GM19463 (cell line): ENCODE data around the gene GBA2.

Source experiments
- ATAC-seq: cut with Tn5 transposase; IDR thresholded peaks from one replicate; pipeline ENCODE4 v1.9.1; 2021; ENCODE audit warnings: mild to moderate bottlenecking, moderate library complexity; ENCODE audit not compliant: unreplicated experiment

GBA2 gene

DNA sequence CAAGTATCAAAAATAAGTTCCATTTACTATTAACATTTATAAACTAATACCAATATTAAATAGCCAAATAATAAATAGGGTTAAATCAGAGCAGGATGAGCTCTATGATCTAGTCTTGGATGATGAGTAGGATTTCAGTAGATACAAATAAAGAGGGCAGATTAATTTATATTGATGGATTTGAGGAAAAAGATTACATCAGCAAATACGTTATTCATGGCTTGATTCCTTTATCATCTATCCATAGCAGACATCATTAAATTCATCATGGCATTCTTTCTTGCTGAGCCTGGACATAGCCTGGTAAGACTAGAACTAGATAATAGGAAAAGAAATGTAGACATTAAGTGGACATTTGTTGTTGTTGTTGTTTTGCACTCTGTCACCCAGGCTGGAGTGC is 18.4 kb upstream of the GBA2 start:
- no peak for ATAC-seq

DNA sequence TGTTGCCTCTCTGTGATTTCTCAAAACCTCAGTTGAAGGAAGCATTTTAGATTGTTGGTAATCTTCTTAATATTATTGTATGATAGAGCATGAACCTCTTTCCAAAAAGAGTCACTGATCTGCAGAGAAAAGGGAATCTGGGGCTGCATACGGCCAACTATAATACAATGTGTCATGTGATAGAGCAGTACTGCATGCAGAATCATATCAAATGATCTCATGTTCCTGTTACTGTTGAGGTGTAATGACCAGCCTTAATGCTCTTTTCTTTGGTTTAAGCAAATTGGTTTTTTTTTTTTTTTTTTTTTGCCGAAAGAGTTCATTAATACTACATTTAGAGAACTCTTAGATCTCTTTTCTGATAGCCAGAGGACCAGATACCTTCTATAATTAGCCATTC is 18.0 kb upstream of the GBA2 start:
- ATAC-seq: no peak

DNA sequence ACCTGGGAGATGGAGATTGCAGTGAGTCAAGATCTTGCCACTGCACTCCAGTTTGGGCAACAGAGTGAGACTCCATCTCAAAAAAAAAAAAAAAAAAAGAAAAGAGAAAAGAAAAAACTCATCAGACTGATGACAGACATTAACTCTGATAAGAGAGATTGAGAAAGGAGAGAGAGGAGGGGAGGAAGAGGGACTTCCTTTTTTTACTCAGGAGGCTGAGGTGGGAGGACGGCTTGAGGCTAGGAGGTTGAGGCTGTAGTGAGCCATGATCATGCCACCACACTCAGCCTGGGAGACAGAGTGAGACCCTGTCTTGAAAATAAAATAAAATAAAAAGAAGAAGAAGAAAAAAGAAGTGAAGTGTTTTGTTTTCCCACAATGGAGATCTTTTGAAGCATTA is 14.8 kb upstream of the GBA2 start:
- ATAC-seq: no peak

DNA sequence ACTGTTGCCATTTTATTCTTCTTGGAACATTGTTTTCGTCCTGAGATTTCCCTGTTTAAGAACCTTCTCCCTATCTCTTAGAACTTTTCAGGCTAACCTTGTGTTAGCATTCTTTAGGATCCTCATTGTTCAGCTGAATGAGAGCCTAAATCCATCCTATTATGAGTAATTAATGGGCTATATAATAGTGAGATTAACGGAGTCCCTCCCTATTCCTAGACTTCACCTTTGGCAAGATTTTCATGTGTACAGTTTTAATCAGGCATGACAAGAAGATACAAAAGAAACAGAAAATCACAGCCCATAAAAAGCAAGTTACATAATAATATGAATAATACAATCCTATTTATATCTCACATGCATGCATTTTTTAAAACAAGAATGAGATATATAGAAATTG is 14.2 kb upstream of the GBA2 start:
- no peak for ATAC-seq

DNA sequence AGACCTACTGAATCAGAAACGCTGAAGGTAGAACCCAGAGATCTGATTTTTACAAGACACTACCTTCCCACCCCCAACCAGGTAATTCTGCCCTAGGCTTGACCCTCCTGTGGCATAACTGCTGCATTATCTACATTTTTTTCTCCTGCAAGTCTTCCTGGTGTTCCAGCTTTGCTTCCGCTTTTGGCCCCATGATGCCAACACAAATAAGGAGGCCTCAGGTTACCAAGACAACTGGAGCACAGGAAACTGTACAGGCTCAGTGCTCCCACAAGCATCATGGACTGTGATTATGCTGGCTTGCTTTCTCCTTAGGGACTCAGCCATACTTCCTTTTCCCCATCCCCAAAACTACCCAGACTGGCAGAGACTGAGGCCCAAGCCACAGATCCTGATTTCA is 11.6 kb upstream of the GBA2 start:
- ATAC-seq: no peak

DNA sequence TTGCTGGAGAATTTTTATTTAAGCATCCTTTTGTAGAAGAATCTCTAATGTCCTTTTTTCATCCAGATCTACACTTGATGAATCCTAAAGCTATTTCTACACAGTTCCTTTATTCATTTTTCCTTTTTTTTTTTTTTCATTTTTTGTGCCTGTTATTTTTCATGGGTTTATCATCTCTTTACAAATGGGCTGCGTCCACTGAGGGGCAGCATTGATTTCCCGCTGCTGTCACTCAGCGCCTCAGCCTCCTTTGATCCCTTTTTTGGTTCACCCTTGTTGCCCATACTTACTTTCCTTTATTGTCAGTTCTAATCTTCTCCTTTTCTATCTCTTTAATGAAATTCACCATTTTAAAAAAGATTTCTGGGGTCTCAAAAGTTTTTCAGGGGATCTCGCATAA is 10.8 kb upstream of the GBA2 start:
- ATAC-seq: no peak

DNA sequence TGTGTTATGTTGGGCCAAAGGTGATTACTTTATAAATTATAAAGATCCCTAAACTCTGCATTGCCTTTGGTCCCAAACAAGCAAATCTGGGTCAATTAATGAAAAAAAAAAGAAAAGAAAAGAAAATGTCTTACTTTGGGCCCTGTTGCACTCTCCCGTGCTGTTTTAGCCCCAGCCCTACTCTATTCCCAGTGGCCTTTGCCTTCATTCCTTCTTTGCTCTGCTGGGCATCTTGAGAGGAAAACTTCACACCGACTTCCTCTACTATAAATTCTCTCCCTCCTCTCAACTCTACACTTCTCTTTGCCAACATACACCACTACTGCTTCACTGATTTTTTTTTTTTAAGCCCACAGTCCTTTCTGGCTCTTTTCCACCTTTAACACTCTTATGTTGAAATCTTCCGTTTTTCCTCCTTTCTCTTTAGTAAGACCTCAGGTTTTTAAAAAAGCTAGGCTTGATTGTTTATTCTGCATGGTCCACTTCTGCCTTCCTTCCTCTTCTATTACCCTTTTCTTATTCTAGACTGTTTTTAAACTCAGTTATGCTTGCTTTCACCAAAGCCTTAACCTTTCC is 9.5 kb upstream of the GBA2 start:
- no peak for ATAC-seq

DNA sequence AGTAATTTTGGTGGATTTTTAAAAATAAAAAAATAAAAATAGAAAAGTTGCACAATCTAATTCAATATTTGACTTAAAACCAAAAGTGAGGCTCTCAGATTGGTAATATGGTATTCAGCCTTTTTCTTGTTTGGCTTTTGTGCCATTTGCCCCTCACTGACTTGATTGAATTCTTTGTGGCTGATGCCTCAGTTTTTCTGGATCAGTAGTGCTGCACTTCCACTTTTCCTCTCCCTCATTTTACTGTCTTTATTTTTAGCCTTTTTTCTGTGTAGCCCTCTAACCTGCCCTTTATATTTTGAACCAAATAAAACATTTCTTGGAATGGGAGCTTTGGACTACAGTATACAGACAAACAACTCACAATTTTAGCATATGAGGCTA is 8.9 kb upstream of the GBA2 start:
- no peak for ATAC-seq

DNA sequence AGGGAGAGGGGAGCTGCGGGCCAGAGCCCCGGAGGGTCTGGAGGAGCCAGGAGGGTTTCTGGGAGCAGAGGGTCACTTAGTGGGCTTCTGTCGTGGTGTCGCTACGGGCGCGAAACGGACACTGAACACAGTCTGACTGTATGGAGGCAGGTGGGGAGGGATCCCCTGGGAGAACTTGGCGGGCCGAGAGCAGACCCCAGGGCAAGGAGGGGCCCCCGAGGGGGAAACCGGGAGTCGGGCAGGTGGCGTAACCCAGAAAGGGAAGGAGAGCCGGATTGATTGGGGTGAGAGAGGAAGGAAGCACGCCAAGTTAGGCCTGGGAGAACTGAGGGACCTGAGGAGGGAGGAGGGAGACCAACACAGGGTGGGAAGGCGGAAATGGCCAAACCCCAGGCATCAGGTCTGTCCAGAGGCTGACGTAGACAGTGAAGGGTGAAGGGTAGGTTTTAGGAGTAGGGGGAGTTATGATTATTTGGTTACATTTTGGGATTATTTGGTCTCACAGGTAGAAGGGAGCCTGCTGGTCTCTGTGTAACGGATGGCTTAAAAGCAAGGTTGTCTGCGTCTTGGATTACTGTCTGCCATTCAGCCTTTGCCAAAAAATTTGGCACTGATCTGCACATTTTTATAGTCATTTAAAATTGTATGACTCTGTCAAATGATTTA is 8.3 kb upstream of the GBA2 start:
- ATAC-seq: peak; percentile 43

DNA sequence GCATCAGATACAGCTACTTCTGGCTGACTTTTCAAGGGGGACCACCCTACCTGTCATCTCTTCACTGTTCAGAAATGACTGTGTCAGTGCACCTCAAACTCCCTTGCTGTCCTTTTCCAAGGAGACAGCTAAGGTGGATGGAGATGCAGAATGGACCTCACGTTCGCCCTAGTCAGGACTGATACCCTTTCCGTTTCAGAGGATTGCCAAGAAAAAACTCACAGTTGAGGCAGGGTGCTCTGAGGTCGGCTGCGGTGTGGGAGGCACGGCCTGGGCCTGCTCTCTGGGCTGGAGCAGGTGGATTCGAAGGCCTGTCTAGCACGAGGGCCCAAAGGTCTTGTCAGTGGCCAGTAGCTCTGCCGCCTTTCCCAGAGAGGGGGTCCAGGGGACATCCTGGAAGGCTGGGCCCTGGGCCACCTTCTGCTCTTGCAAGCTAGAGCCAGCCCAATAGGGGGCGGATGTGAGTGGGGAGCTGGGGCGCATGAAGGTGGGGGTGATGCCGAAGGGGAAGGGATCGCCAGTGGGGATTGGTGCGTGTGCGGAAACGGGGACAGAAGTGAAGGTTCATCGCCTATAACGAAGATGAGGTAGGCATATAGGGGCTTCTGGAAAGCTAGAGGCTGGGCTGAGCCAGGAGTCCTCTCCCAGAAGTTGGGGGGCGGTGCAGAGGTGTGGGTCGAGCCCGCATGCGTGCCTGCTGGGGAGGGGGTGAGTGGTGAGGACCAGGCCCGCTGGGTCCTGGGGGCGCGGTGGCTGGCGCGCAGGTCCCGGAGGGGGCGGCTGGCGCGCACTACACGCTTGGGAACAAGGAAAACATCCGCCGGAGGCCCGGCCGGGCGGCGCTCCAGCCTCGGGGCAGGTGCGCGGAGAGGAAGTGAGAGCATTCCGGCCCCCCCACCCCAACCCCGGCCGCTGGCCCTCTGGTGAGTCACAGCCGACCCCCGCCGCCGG is 7.5 kb upstream of the GBA2 start:
- peak; percentile 60 for ATAC-seq

DNA sequence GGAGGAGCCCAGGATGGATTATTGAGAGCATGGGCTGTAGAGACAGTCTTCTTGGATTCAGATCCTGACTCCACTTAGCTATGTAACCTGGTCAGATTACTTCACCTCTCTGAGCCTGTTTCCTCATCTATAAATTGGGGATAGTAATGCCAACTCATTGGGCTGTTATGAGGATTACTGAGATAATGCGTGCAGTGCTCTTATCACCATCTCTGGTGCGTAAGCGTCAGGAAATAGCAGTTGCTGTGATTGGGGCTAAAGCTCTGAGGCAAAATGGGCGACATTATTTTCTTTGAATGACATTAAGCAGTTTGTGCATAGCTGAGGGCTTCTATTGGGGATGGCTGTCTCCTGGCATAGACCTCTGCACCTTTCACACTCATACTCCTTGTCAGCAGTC is 6.0 kb upstream of the GBA2 start:
- no peak for ATAC-seq

DNA sequence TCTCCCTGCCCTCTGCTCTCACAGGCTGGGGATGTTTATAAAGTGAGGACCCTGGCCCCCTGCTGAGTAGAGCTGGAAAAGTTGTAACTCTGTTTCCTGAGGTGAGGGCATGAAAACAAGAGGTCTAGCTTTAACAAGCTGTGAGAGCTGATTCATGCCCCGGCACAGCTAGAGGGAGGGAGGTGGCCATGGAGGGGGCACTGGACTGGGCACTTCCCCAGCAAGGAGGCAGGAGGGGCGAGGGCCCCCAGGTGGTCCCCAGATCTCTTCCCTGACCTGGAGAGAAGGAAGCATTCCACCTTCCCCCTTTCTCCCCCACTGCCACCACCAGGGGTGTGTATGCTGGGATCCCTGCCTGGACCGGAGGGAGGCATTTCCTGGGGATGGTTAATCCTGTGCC is 5.2 kb upstream of the GBA2 start, which contains the start of gene MSMP:
Gene MSMP (minus strand): TSS at position 13 of the 400 bp plus-strand sequence. CDS start 147 bp downstream, outside the sequence.
- no peak for ATAC-seq

DNA sequence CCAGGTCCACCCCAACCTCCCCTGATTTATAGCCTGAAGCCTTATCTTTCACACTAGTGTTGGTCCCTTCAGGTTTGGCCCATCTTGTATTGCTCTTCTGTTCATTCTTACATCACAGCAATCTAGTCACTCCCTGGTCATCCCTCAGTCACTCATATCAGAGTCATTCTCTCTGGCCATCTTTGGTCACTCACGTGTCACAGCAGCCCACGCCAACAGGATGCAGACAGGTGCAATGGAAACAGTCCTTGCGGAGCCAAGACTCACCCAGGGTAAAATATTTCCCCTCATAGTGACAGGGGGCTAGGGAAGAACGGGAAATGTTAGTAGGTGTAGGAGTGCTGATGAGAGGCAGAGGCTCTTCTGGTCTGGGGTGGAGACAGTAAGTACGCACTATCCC is 4.4 kb upstream of the GBA2 start:
- no peak for ATAC-seq

DNA sequence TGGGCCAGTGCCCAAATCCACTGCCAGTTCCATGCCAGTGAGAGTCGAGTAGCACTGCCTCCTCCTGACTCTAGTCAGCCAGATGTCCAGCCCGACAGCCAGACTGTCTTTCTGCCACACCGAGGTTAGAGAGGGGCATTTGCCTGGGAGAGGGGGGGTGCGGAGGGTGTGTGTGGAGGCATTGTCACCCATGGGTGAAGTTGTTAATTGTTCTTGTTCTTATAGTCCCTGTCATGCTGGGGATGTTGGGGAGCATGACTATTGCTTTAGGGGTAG is 1.2 kb upstream of the GBA2 start:
- no peak for ATAC-seq

DNA sequence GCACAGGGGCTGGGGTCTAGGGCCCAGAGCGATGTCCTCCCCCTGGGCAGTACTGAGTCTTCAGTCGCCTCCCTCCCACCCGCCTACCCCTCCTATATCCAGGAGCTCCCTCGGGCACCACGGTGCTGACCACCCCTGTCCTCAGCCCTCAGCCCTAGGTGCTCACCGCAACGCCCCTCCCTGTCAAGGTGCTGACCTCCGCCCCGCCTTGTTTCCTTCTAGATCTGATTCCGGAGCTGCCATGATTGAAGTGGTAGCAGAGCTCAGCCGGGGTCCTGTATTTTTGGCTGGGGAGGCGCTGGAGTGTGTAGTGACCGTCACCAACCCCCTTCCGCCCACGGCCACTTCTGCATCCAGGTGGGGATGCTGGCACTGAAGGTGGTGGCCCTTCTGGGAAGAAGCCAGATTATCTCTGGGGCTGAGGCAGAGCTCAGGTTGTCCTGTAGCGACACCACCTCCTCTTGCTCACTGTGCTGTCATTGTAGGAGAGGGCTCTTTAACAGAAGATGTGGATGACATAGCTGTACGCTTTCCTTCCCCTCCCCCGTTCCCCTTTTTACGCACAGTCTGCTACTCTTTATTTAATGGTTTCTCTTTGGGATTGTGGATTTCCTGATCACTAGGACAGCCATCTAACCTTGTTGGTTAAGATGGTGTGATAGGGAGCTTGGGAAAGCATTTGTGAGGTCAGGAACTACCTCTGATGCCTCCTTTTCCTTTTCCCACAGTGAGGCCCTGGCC is 657 bp upstream of the GBA2 start:
- peak; percentile 15 for ATAC-seq

DNA sequence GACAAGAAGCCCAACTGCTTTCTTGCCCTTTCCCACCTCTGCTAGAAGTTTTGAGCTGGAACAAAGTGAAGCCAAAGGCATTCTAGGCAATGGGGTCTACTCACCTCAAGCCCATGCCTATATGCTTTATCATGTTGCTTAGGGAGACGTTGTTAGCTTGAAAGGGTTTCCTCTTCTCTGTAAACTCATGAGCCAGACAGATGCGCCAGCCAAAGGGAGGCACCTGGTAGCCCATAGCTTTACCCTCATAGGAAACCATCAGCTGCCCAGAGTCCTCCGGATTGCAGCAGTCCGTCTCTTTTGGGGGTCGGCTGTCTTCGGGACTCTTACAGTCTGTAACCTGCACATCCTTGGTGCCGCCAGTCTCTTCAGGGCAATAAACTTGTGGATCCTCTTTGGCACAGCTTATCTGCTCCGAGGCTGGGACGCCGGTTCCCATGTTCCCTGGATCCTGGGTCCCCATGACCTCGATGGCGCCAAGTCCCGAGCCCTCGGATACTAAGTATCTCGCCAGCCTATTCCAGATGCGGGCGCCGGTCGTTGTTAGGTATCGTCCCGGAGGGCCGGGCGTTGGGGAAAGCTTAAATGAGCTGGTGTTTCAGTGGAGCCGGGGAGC is 678 bp downstream of the GBA2 start:
- no peak for ATAC-seq

DNA sequence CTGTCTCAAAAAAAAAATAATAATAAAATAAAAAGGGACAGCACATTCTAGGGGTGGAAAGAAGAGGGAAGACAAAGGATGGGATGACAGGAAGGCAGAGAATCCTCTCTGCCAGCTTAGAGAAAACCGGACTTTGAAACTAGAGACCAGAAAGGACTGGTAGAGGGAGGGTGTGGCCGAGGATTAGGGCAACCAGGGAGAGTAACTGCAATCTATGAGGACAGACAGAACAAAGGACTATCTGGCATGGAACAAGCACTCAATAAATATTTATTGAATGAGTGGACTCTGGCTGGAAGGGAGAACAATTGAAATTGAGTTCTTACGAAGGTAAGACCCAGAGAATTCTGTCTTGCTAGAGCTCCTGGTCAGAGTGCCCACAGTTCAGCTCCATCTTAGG is 2.4 kb downstream of the GBA2 start:
- ATAC-seq: no peak

DNA sequence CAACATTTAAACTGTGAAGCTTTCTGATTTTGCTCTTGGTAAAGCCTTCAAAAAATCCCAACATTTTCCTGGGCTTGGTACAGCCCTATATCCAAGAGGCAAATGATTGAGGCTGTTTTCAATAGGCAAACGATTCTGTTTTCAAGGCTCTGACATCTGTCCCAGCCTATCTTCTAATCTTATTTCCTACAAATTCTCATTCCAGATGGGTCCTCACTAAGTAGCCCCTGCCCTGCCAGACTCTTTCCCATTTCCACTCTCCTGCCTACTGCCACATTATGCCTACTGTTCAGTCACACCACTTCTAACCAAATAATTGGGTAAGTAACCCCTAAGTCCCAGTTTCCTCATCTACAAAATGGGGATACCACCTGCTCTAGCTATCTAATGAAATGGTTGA is 3.5 kb downstream of the GBA2 start:
- no peak for ATAC-seq

DNA sequence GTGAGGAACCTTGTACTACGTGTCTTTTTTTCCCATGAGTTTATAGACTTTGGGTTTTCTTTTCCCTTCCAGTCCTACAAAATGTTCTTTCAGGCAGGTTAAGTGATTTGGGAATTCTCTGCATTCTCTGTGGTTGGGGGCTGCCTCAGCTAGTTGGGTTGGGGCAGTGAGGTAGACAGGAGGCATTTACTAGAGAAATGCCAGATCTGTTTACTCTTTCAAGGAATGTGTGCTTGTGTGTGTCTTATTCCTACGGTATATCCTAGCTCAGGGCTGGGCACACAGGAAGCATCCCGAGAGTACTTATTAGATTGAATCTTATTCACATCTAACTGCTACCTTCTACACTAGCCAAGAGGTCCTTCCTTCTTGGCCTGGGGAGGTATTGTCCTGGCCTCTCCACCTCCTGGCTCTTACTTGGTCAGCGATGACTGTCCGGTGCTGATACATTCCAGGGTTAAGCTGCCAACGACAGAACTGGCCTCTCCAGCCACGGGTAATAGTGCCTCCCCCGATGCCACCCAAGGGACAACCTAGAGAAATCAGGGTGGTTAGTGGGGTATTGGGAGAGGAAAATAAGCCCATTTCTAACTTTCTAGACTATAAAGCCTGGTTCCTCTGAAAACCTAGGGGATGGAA is 5.0 kb downstream of the GBA2 start:
- no peak for ATAC-seq

DNA sequence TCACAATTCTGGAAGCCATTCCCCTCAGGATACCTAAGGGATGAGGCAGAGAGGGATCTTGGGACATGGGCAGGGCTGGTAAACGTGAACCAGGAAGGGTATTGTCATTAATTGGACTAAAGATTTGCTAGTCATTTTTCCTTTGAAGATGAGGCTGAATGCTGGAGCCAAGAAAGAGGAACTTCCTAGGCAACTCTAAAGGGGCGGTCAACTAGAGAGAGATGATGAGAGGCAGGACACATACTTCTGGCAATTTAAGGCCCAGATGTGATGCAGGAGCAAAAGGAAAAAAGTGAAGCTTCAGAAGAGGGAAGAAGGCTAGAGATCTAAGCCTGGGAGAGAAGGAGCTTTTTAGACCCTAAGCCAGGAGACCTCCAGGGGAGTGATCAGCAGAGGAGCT is 5.6 kb downstream of the GBA2 start:
- ATAC-seq: no peak

DNA sequence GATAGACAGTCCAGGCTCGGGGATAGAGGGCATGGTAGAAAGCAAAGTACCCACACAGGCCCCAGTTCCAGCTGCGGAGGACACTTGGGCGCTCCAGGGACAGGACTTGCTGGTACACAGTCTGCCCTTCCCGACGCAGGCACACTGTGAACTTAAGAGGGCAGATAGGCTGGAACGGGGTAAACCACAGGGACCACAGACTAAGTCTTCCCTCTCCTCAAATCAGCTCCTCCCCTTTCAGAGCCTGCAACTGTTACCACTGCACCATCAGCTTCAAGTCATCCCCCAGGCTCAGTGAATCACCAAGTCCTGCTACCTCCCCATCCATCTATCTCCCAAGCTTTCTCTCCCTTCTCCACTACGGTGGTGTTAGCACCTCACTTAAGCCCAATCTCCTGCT is 7.3 kb downstream of the GBA2 start:
- ATAC-seq: no peak
